Lower leg skin (tissue), 3 donors: Measurements from ENCODE around the gene CEMIP2.

ENCODE experiments used
- POLR2A ChIP-seq, 2 donors: fragments of 450-650 bp; IDR thresholded peaks; one replicate each; pipeline ENCODE4 v1.6.1; 2016 to 2017; ENCODE audit warnings: antibody characterized with exemption in 2 of 2, mild to moderate bottlenecking in 1 of 2, moderate library complexity in 1 of 2
- TF ChIP-seq, protein P1 (sequence below), 3 donors: fragments of 450-650 bp; IDR thresholded peaks; one replicate each; pipeline ENCODE4 v1.5.1; 2016; ENCODE audit warnings: antibody characterized with exemption in 3 of 3, mild to moderate bottlenecking in 3 of 3, moderate library complexity in 2 of 3

DNA sequence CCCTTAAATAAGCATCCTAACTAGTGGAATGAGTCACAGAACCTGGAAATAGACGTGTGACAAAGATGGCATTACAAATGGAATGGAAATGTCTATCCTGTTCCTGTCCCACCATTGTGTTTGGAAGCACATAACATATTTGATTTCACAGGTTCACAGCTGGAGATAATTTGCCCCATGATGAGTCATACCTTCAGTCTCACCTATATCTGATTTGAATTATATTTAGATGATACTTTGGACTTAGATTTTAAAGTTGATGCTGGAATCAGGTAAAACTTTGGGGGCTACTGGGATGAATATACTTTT lies 92.5 kb downstream of the CEMIP2 start:
- TF ChIP-seq, protein P1, sequence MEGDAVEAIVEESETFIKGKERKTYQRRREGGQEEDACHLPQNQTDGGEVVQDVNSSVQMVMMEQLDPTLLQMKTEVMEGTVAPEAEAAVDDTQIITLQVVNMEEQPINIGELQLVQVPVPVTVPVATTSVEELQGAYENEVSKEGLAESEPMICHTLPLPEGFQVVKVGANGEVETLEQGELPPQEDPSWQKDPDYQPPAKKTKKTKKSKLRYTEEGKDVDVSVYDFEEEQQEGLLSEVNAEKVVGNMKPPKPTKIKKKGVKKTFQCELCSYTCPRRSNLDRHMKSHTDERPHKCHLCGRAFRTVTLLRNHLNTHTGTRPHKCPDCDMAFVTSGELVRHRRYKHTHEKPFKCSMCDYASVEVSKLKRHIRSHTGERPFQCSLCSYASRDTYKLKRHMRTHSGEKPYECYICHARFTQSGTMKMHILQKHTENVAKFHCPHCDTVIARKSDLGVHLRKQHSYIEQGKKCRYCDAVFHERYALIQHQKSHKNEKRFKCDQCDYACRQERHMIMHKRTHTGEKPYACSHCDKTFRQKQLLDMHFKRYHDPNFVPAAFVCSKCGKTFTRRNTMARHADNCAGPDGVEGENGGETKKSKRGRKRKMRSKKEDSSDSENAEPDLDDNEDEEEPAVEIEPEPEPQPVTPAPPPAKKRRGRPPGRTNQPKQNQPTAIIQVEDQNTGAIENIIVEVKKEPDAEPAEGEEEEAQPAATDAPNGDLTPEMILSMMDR (IDR thresholded peaks at IDR 0.05) = no peak
- no peak for TF ChIP-seq POLR2A (IDR thresholded peaks at IDR 0.05)
